Smooth muscle cell (in vitro differentiated cells): Measurements from ENCODE around the gene COX6A2. TPM values are rescaled to one million over a fixed set of nuclear protein-coding genes. Genes with fewer than 3 reads are reported as not detected.

Experiments used
- DNase-seq: peaks from one replicate; lab custom pipeline; 2025; ENCODE audit not compliant: unreplicated experiment; lab: John Stamatoyannopoulos, UW
- H2AFZ ChIP-seq: fragments of 200-600 bp; sonication (generic); 2 replicates; pipeline ENCODE4 v1.6.0; 2016; ENCODE audit warnings: antibody characterized with exemption, low read depth, mild to moderate bottlenecking
- H3F3A ChIP-seq: fragments of 200-600 bp; sonication (generic); 2 replicates; pipeline ENCODE4 v1.6.0; 2017; ENCODE audit warnings: antibody characterized with exemption, low read depth
- H3K27ac ChIP-seq: fragments of 200-600 bp; sonication (generic); 2 replicates; pipeline ENCODE4 v1.5.1; 2016; ENCODE audit warnings: low read depth, mild to moderate bottlenecking
- H3K27me3 ChIP-seq: fragments of 200-600 bp; sonication (generic); 2 replicates; pipeline ENCODE4 v1.6.1; 2016; ENCODE audit warnings: low read depth, mild to moderate bottlenecking
- H3K36me3 ChIP-seq: fragments of 200-600 bp; sonication (generic); 2 replicates; pipeline ENCODE4 v1.5.1; 2016; ENCODE audit warnings: low read depth
- H3K4me1 ChIP-seq: fragments of 200-600 bp; sonication (generic); 2 replicates; pipeline ENCODE4 v1.5.1; 2016; ENCODE audit warnings: low read depth
- H3K4me2 ChIP-seq: fragments of 200-600 bp; sonication (generic); 2 replicates; pipeline ENCODE4 v1.6.0; 2016; ENCODE audit warnings: mild to moderate bottlenecking
- H3K4me3 ChIP-seq: fragments of 200-600 bp; sonication (generic); 2 replicates; pipeline ENCODE4 v1.5.1; 2016; ENCODE audit warnings: mild to moderate bottlenecking
- H3K79me2 ChIP-seq: fragments of 200-600 bp; sonication (generic); 2 replicates; pipeline ENCODE4 v1.6.0; 2016; ENCODE audit warnings: low read depth, mild to moderate bottlenecking
- H3K9ac ChIP-seq: fragments of 200-600 bp; sonication (generic); 2 replicates; pipeline ENCODE4 v1.6.0; 2016; ENCODE audit warnings: low read depth
- H3K9me3 ChIP-seq: fragments of 200-600 bp; sonication (generic); replicated peaks from 2 replicates; pipeline ENCODE4 v1.5.1; 2016; ENCODE audit warnings: low read depth
- H4K20me1 ChIP-seq: fragments of 200-600 bp; sonication (generic); 2 replicates; pipeline ENCODE4 v1.6.0; 2016; ENCODE audit warnings: low read depth
- CTCF ChIP-seq: fragments of 200-600 bp; sonication (generic); IDR thresholded peaks from 2 replicates; pipeline ENCODE4 v1.5.1; 2017; ENCODE audit warnings: borderline replicate concordance, mild to moderate bottlenecking, antibody characterized with exemption; ENCODE audit not compliant: insufficient read depth, poor library complexity, severe bottlenecking
- WGBS: methylation state at CpG from one replicate; pipeline ENCODE4 v1.1.7; 2016; ENCODE audit warnings: low lambda C conversion rate; 5-methylcytosine and 5-hydroxymethylcytosine counted together
- polyA plus RNA-seq: library from polyadenylated mRNA; unstranded; fragments of >200 nt; fragmentation: Nextera tagmentation; extraction: Ambion mirVana; gene quantifications from 2 replicates; pipeline ENCODE4 v1.2.1, GENCODE V29; 2016
- total RNA-seq: library from RNA; depleted of rRNA; stranded (reverse); fragments of >200 nt; gene quantifications from 2 replicates; pipeline ENCODE4 v1.2.3, GENCODE V29; 2014

Gene COX6A2
- total and polyA plus RNA-seq, 2 experiments from 2014 or later, result not detected

GRCh38 chr16:31427441-31428278 is 500 bp downstream of the COX6A2 start:
- DNase-seq, result no peak
- no peaks in the 10 kb centered on the region for H3K79me2 ChIP-seq
- no peak overlapping the region for H3K4me3 ChIP-seq
- 63% methylated on average over 46 of the region's 83 CpGs for WGBS
- no peaks in the 10 kb centered on the region for H3K36me3 ChIP-seq
- H3K9me3 ChIP-seq, result no peaks in the 10 kb centered on the region
- H3K27ac ChIP-seq, result no peak overlapping the region
- H3K4me2 ChIP-seq, result no peak overlapping the region
- no peak overlapping the region for H2AFZ ChIP-seq
- no peak overlapping the region for H3K9ac ChIP-seq
- H3K4me1 ChIP-seq, result no peaks in the 10 kb centered on the region
- H3K27me3 ChIP-seq, result peaks cover 13% of the 10 kb centered on the region
- H4K20me1 ChIP-seq, result no peaks in the 10 kb centered on the region
- no peaks in the 10 kb centered on the region for H3F3A ChIP-seq
- TF ChIP-seq CTCF, result no peak

DNA sequence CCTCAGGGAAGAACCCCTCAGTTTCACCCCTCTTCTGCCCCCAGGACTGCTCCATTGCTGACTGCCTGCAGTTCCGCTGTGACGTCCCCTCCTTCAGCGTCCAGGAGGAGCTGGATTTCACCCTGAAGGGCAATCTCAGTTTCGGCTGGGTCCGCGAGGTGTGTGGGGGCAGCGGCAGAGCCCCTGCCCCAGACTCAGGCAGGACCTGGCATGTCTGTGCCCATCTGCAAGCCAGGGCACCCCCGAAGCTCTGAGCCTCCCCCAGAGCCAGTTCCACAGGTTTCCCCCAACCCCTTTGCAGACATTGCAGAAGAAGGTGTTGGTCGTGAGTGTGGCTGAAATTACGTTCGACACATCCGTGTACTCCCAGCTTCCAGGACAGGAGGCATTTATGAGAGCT is 4.4 kb downstream of the COX6A2 start:
- H3K79me2 ChIP-seq, result no peaks in the 10 kb centered on the region
- 90% methylated on average over 12 of the region's 12 CpGs for WGBS
- no peaks in the 10 kb centered on the region for H3K36me3 ChIP-seq
- no peaks in the 10 kb centered on the region for H3F3A ChIP-seq
- no peaks in the 10 kb centered on the region for H3K9me3 ChIP-seq
- no peak overlapping the region for H3K4me3 ChIP-seq
- TF ChIP-seq CTCF, result no peak
- H3K9ac ChIP-seq, result no peak overlapping the region
- H3K4me1 ChIP-seq, result no peaks in the 10 kb centered on the region
- H2AFZ ChIP-seq, result no peak overlapping the region
- H3K27me3 ChIP-seq, result peaks cover 11% of the 10 kb centered on the region
- no peak overlapping the region for H3K4me2 ChIP-seq
- no peak overlapping the region for H3K27ac ChIP-seq
- no peaks in the 10 kb centered on the region for H4K20me1 ChIP-seq
- DNase-seq, result no peak

DNA sequence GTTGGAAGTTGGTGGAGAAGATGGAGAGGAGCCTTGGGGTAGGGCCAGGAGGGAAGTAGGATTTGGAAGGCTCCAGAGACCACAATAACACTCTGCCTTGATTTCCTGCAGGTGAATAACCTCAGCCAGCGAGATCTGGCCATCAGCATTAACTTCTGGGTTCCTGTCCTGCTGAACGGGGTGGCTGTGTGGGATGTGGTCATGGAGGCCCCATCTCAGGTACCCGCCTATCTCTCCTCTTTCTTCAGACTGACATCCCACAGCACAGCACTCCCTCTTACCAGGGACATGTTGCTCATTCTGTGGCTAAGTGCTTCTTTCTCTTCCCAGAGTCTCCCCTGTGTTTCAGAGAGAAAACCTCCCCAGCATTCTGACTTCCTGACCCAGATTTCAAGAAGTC is 4.9 kb downstream of the COX6A2 start:
- TF ChIP-seq CTCF, result no peak
- Histone ChIP-seq H3K27ac (no peak overlapping the region), H3K36me3 (no peaks in the 10 kb centered on the region), H3K27me3 (peaks cover 11% of the 10 kb centered on the region), H4K20me1 (no peaks in the 10 kb centered on the region), H3K9me3 (no peaks in the 10 kb centered on the region), H3F3A (no peaks in the 10 kb centered on the region), H3K9ac (no peak overlapping the region), H3K4me1 (no peaks in the 10 kb centered on the region), H3K79me2 (no peaks in the 10 kb centered on the region), H3K4me3 (no peak overlapping the region), H3K4me2 (no peak overlapping the region), H2AFZ (no peak overlapping the region)
- 52% methylated on average over 3 of the region's 3 CpGs for WGBS
- no peak for DNase-seq

GRCh38 chr16:31421587-31421986 is 6.6 kb downstream of the COX6A2 start:
- WGBS, result 75% methylated on average over 6 of the region's 6 CpGs
- H3F3A ChIP-seq, result no peaks in the 10 kb centered on the region

More at GRCh38 chr16:31421587-31421986, 6.6 kb downstream of the COX6A2 start:
- H4K20me1 ChIP-seq, result no peaks in the 10 kb centered on the region
- DNase-seq, result no peak
- TF ChIP-seq CTCF, result no peak
- no peak overlapping the region for H3K4me2 ChIP-seq
- H3K27me3 ChIP-seq, result peaks cover 11% of the 10 kb centered on the region
- H3K9ac ChIP-seq, result no peak overlapping the region
- H3K36me3 ChIP-seq, result no peaks in the 10 kb centered on the region
- no peak overlapping the region for H3K27ac ChIP-seq
- no peaks in the 10 kb centered on the region for H3K4me1 ChIP-seq
- H3K4me3 ChIP-seq, result no peak overlapping the region
- no peak overlapping the region for H2AFZ ChIP-seq
- no peaks in the 10 kb centered on the region for H3K79me2 ChIP-seq
- no peaks in the 10 kb centered on the region for H3K9me3 ChIP-seq
